Stimulated activated CD8-positive, alpha-beta memory T cell treated with anti-CD3 and anti-CD28 coated beads, Interleukin-2, amount 100 ng/mL, for 48 hours (primary cell): Measurements from ENCODE around the gene C18orf54.
"Not testable (repeated sequence)": the region's sequence is repeated elsewhere in the genome, so short reads cannot be mapped to it uniquely, and the experiment has no call there.

Source experiments
- DNase-seq, 2 donors: peaks; one replicate each; pipeline ENCODE4 v3.0.0-alpha.2; 2020; ENCODE audit warnings: low read depth in 2 of 2

C18orf54 gene

GRCh38 chr18:54386800-54387495 is 29.2 kb downstream of the C18orf54 start:
- not testable (repeated sequence) for DNase-seq

GRCh38 chr18:54387631-54388030 is 29.9 kb downstream of the C18orf54 start:
- DNase-seq = no peak

GRCh38 chr18:54388203-54389142 is 30.8 kb downstream of the C18orf54 start:
- DNase-seq = peak; percentile 6 to 23

- no peak for DNase-seq
These were observed 31.4 kb downstream of the C18orf54 start for GRCh38 chr18:54389143-54389505.

GRCh38 chr18:54390838-54391237 is 33.1 kb downstream of the C18orf54 start:
- DNase-seq = no peak

GRCh38 chr18:54392543-54393023 is 34.9 kb downstream of the C18orf54 start:
- DNase-seq = no peak

GRCh38 chr18:54393648-54394294 is 36.1 kb downstream of the C18orf54 start:
- DNase-seq = no peak

GRCh38 chr18:54396760-54397159 is 39.1 kb downstream of the C18orf54 start:
- DNase-seq = no peak

GRCh38 chr18:54405290-54405689 is 47.6 kb downstream of the C18orf54 start:
- DNase-seq = no peak

- DNase-seq = no peak
These were observed 54.1 kb downstream of the C18orf54 start for GRCh38 chr18:54411781-54412180.

- DNase-seq = no peak
These were observed 57.4 kb downstream of the C18orf54 start for GRCh38 chr18:54415086-54415485.

GRCh38 chr18:54416436-54416835 is 58.7 kb downstream of the C18orf54 start:
- DNase-seq = no peak

- no peak for DNase-seq
These were observed 66.1 kb downstream of the C18orf54 start for GRCh38 chr18:54423831-54424230.

- no peak for DNase-seq
These were observed 68.5 kb downstream of the C18orf54 start for GRCh38 chr18:54426085-54426665.
